HL-60/S4 treated with retinoic acid at 250 ng/mL for 4 days and 3 days (cell line): ENCODE data around the gene STPG1.

ENCODE experiments used
- in situ Hi-C: fragments of 300-500 bp; cut with MboI; formaldehyde crosslinking; loops from 2 replicates; pipeline ENCODE4 v1.7.0; 2022; ENCODE audit warnings: low sequenced_read_pairs

STPG1 gene

DNA sequence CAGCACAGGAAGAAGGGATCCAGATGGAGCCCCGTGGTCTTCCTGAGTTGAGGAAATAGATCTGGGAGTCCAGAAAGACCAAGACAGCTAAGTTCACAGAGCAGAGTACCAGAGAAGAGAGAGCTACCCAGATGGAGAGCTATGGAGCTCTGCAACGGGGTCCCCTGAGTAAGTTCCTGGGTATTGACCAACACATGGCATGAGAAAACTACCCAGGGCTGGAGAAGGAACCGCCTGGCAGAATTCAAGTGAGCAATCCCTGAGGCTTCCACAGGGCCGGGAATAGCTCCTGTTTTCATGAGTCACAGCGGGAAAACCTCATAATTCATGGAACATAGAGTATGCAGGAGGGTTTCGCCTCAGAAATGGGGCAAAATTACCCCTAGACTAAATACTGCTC is 19.7 kb downstream of the STPG1 start:
- in situ Hi-C loops, result loop anchor here (5.0 kb wide), 1 partner anchor 187 kb away; no protein-coding TSS in a partner anchor

DNA sequence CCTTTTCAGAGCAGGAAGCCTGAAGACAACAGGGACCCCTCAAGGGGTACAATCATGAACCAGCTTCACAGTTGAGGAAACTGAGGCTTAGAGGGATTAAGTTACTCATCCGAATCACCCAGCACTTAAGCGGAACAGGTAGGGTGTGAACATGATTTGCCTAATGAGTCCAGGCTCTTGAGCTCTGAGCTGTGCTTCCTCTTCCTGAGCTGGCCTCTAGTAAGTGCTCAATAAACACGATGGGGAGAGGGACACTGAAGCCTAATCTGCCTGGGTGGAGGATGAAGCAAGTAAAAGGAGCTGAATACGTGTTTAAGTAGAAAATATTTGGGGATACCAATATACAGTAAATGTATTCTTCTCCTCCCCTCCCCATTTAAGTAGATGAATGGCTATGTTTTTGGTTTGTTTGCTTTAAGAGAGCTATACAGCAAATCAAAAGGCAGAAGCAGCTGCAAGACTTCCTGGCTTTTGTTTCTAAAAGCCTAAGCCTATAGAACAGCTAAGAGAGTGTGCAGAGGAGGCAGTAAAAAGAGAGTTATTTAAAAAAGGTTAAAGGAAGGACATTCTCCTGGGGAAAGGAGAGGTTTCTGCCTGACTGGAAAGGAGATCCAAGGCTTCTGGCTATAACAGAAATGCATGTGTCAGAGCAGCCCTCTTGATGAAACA is 20.5 kb downstream of the STPG1 start:
- in situ Hi-C loops, result loop anchor here (5.0 kb wide), 1 partner anchor 186 kb away; no protein-coding TSS in a partner anchor

- in situ Hi-C loops, result loop anchor here (5.0 kb wide), 1 partner anchor 185 kb away; no protein-coding TSS in a partner anchor
Measured at GRCh38 chr1:24392604-24392946, 21.0 kb downstream of the STPG1 start.

GRCh38 chr1:24391882-24392603 is 21.5 kb downstream of the STPG1 start:
- in situ Hi-C loops, result loop anchor here (5.0 kb wide), 1 partner anchor 185 kb away; no protein-coding TSS in a partner anchor

- in situ Hi-C loops, result loop anchor here (5.0 kb wide), 1 partner anchor 184 kb away; no protein-coding TSS in a partner anchor
Measured at GRCh38 chr1:24390924-24391782, 22.4 kb downstream of the STPG1 start.

DNA sequence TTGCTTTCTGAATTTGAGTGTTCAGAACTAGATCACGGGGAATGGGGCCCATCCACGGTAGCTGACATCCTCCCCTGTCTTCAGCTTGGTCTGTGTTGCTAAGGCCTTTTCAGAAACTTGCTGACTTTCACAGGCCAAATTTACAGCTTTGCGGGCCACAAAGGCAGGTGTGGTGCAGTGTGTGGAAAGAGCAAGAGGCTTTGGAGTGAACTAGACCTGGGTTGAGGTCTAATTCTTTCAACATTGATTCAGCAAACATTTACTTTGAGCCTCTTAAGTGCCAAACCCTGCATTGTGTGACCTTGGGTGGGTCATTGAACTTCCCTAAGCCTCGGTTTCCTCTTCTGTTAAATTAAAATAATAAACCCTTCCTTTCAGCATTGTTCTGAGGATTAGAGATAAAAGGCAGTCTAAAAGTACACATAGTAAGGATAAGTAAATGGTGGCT is 24.3 kb downstream of the STPG1 start:
- in situ Hi-C loops, result no loop called here

- in situ Hi-C loops, result no loop called here
Measured at GRCh38 chr1:24388331-24388885, 25.2 kb downstream of the STPG1 start.

GRCh38 chr1:24387636-24388175 is 25.9 kb downstream of the STPG1 start:
- in situ Hi-C loops, result no loop called here

DNA sequence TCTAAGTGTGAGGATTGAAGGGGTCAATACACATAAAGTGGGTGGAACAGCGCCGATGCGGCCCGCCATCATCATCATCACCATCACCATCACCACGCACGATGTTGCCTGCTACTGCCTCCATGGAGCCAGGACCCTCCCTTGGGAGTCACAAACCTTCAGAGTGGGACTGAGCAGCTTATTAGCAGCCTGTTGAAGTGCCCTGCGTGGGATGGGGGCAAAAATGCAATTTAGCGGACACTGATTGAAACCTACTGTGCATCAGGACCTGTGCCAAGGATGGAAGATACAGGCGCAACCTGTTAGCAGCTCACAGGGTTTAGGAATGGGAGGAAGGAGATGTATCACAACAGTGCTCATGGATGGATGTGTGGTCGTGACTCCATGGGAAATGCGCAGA is 26.7 kb downstream of the STPG1 start:
- in situ Hi-C loops, result no loop called here

- in situ Hi-C loops, result no loop called here
Measured at GRCh38 chr1:24386241-24386640, 27.3 kb downstream of the STPG1 start.

DNA sequence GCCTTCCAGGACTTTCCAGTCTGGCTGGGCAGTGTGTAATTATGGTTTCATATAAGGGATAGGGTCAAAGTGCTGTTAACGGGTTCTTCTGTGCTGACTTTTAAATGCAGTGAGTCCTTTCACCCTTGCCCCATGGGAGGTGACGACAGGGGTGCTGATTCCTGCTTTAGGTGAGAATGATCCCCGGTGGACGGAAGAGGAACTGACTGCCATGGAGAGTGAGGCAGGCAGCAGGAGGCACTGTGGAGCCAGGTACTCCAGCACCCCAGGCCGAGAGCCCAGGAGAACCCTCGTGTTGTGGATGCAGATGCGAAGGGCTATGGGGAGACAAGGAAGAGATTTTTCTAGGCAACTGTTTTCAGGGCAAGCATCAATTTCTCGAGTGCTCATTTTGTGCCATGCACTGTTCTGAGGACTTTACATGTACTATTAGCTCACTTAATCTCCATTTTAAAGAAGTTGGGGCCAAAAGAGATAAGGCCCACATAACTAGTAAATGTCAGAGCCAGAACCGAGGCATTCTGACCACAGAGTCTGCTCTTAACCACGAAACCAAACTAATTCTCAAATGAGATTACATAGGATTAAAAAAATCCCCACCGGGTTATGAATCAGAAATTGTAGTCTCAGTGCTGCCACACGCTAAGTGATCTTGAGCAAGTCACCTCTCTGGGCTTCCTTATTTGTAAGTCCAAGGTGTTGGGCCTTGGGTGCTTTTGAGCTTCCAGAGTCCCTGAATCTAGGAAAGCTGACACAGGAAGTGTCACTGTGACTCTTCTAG is 28.2 kb downstream of the STPG1 start:
- in situ Hi-C loops, result no loop called here

- in situ Hi-C loops, result no loop called here
Measured at GRCh38 chr1:24384251-24385090, 29.1 kb downstream of the STPG1 start.

DNA sequence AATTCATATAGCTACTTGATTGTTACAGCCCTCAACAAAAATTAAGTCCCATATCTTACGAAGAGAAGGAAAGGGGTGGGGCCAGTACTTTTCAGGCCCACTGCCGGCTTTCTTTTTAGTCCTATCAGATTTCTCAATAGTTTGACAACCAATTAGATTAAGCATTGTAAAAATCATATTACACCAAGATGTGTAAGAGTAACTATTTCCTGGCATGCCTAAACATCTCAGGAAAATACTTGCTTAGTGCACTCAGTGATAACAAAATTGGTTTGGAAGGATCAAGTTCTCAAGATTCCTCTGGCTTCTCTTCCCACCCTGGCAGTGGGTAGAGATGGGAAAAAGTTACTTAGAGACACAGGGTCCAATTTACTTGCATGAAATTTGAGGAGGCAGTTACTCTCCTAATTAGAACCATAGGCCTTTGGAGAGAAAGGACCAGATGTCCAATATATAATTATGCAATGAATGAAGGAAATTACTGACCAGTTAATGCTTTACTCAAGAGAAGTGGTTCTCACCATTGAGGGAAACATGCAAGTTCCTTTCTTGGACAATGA is 30.1 kb downstream of the STPG1 start:
- in situ Hi-C loops, result no loop called here

- in situ Hi-C loops, result no loop called here
Measured at GRCh38 chr1:24382165-24382577, 31.4 kb downstream of the STPG1 start.

GRCh38 chr1:24381256-24381655 is 32.3 kb downstream of the STPG1 start:
- in situ Hi-C loops, result no loop called here

GRCh38 chr1:24380508-24380907 is 33.1 kb downstream of the STPG1 start:
- in situ Hi-C loops, result no loop called here

GRCh38 chr1:24379733-24380315 is 33.8 kb downstream of the STPG1 start:
- in situ Hi-C loops, result no loop called here
